GM23338 (cell line): ENCODE data around the gene SNTG2. TPM values are rescaled to one million over a fixed set of nuclear protein-coding genes. Genes with fewer than 3 reads are reported as not detected.

Experiments used
- ATAC-seq: fragments of 200-7000 bp; cut with Tn5 transposase; 3 replicates; pipeline ENCODE4 v1.9.1; 2020
- DNase-seq: peaks from one replicate; pipeline ENCODE4 v3.0.0-alpha.2; 2015; ENCODE audit warnings: low spot score
- H2AFZ ChIP-seq: fragments of 200-600 bp; sonication (generic); 2 replicates; pipeline ENCODE4 v1.8.0; 2016; ENCODE audit warnings: antibody characterized with exemption, mild to moderate bottlenecking, moderate library complexity
- H3F3A ChIP-seq: fragments of 200-600 bp; sonication (generic); replicated peaks from 2 replicates; pipeline ENCODE4 v1.8.0; 2017; ENCODE audit warnings: antibody characterized with exemption, mixed run types, low read depth
- H3K27ac ChIP-seq: fragments of 200-600 bp; sonication (generic); 2 replicates; pipeline ENCODE4 v1.6.1; 2016; ENCODE audit warnings: low read depth
- H3K27me3 ChIP-seq: fragments of 200-600 bp; sonication (generic); 2 replicates; pipeline ENCODE4 v1.8.0; 2016; ENCODE audit warnings: mild to moderate bottlenecking, mixed run types, moderate library complexity; ENCODE audit not compliant: insufficient read depth
- H3K36me3 ChIP-seq: fragments of 200-600 bp; sonication (generic); 2 replicates; pipeline ENCODE4 v1.8.0; 2016; ENCODE audit warnings: mild to moderate bottlenecking; ENCODE audit not compliant: insufficient read depth
- H3K4me1 ChIP-seq: fragments of 200-600 bp; sonication (generic); 2 replicates; pipeline ENCODE4 v1.8.0; 2016; ENCODE audit warnings: mild to moderate bottlenecking, moderate library complexity; ENCODE audit not compliant: insufficient read depth
- H3K4me2 ChIP-seq: fragments of 200-600 bp; sonication (generic); 2 replicates; pipeline ENCODE4 v1.7.1; 2017; ENCODE audit warnings: mixed run types
- H3K4me3 ChIP-seq: fragments of 200-600 bp; sonication (generic); 2 replicates; pipeline ENCODE4 v1.6.1; 2016; ENCODE audit warnings: mixed run types
- H3K79me2 ChIP-seq: fragments of 200-600 bp; sonication (generic); replicated peaks from 2 replicates; pipeline ENCODE4 v1.8.0; 2017; ENCODE audit warnings: mild to moderate bottlenecking; ENCODE audit not compliant: insufficient read depth
- H3K9me2 ChIP-seq: fragments of 200-600 bp; sonication (generic); 2 replicates; pipeline ENCODE4 v1.8.0; 2017; ENCODE audit not compliant: insufficient read depth
- H4K20me1 ChIP-seq: fragments of 200-600 bp; sonication (generic); replicated peaks from 2 replicates; pipeline ENCODE4 v1.8.0; 2017; ENCODE audit warnings: mild to moderate bottlenecking; ENCODE audit not compliant: insufficient read depth
- H3K27ac Mint-ChIP-seq: 2 replicates; pipeline ENCODE4 v1.8.0; 2020; ENCODE audit warnings: inconsistent platforms, mild to moderate bottlenecking, moderate library complexity, mixed read lengths
- H3K27me3 Mint-ChIP-seq: 3 replicates; pipeline ENCODE4 v1.8.0; 2022; ENCODE audit warnings: low read depth, mild to moderate bottlenecking, moderate library complexity, mixed read lengths, inconsistent platforms; ENCODE audit not compliant: insufficient read depth, poor library complexity
- H3K36me3 Mint-ChIP-seq: 3 replicates; pipeline ENCODE4 v1.8.0; 2021; ENCODE audit warnings: low read depth, mild to moderate bottlenecking, inconsistent platforms, moderate library complexity, mixed read lengths
- H3K4me1 Mint-ChIP-seq: 3 replicates; pipeline ENCODE4 v1.8.0; 2020; ENCODE audit warnings: mild to moderate bottlenecking, inconsistent platforms, mixed read lengths
- H3K4me3 Mint-ChIP-seq: 3 replicates; pipeline ENCODE4 v1.8.0; 2021; ENCODE audit warnings: moderate library complexity, mild to moderate bottlenecking, inconsistent platforms, mixed read lengths
- H3K9me3 Mint-ChIP-seq: 3 replicates; pipeline ENCODE4 v1.8.0; 2020; ENCODE audit warnings: moderate library complexity, mild to moderate bottlenecking, inconsistent platforms, mixed read lengths
- CREB1 ChIP-seq: fragments of 250-450 bp; sonication (Bioruptor Pico); IDR thresholded peaks from 2 replicates; pipeline ENCODE4 v1.5.0; 2020; ENCODE audit warnings: low read depth, mild to moderate bottlenecking, moderate library complexity
- CTCF ChIP-seq, 2 experiments: fragments of 200-600 bp in 1 of 2; sonication (generic) in 1 of 2; conservative IDR thresholded peaks; 2 replicates each; pipeline versions ENCODE4 v1.5.1 to v1.6.1; 2016 to 2017; ENCODE audit warnings: antibody characterized with exemption in 2 of 2, low read depth in 2 of 2, mild to moderate bottlenecking in 2 of 2, moderate library complexity in 1 of 2
- ETS1 ChIP-seq: IDR thresholded peaks from 2 replicates; pipeline ENCODE4 v1.6.1; 2016; ENCODE audit warnings: antibody characterized with exemption
- EZH2 ChIP-seq: fragments of 200-600 bp; sonication (generic); IDR thresholded peaks from one replicate; pipeline ENCODE4 v1.8.0; 2017; ENCODE audit warnings: antibody characterized with exemption, mild to moderate bottlenecking, low read depth; ENCODE audit not compliant: unreplicated experiment
- EZH2phosphoT487 ChIP-seq: fragments of 200-600 bp; sonication (generic); IDR thresholded peaks from one replicate; pipeline ENCODE4 v1.8.1; 2018; ENCODE audit warnings: antibody characterized with exemption; ENCODE audit not compliant: unreplicated experiment
- JUNB ChIP-seq: IDR thresholded peaks from one replicate; pipeline ENCODE4 v1.6.1; 2016; ENCODE audit warnings: antibody characterized with exemption; ENCODE audit not compliant: unreplicated experiment
- NANOG ChIP-seq: IDR thresholded peaks from 2 replicates; pipeline ENCODE4 v1.6.1; 2016; ENCODE audit warnings: antibody characterized with exemption, borderline replicate concordance
- POLR2AphosphoS5 ChIP-seq: IDR thresholded peaks from 2 replicates; pipeline ENCODE4 v1.6.1; 2016; ENCODE audit warnings: antibody characterized with exemption, low read depth
- REST ChIP-seq: IDR thresholded peaks from one replicate; pipeline ENCODE4 v1.6.1; 2018; ENCODE audit warnings: antibody characterized with exemption; ENCODE audit not compliant: unreplicated experiment
- STAT1 ChIP-seq: IDR thresholded peaks from one replicate; pipeline ENCODE4 v1.6.1; 2016; ENCODE audit warnings: antibody characterized with exemption; ENCODE audit not compliant: unreplicated experiment
- ZNF114 ChIP-seq: fragments of 250-450 bp; sonication (Bioruptor Pico); IDR thresholded peaks from 2 replicates; pipeline ENCODE4 v1.5.0; 2020; ENCODE audit warnings: mild to moderate bottlenecking, moderate library complexity
- ZNF331 ChIP-seq: fragments of 250-450 bp; sonication (Bioruptor Pico); IDR thresholded peaks from 2 replicates; pipeline ENCODE4 v1.5.0; 2020; ENCODE audit warnings: low read depth, mild to moderate bottlenecking, moderate library complexity
- ZNF462 ChIP-seq: fragments of 250-450 bp; sonication (Bioruptor Pico); IDR thresholded peaks from 2 replicates; pipeline ENCODE4 v1.5.0; 2020; ENCODE audit warnings: mild to moderate bottlenecking, moderate library complexity
- polyA plus RNA-seq: library from polyadenylated mRNA; unstranded; fragments of >200 nt; fragmentation: Nextera tagmentation; extraction: Ambion mirVana; gene quantifications from 2 replicates; pipeline ENCODE4 v1.2.1, GENCODE V29; 2016
- total RNA-seq: library from RNA; depleted of rRNA; stranded (reverse); fragments of >200 nt; shearing (Covaris generic); gene quantifications from 2 replicates; pipeline ENCODE4 v1.2.3, GENCODE V29; 2014

The SNTG2 gene
- total and polyA plus RNA-seq, 2 experiments from 2014 or later = 27.5 to 60.4 TPM

- Histone ChIP-seq H3K36me3 (no peaks in the 10 kb centered on the region), H3K27ac (no peak overlapping the region), H3K4me1 (peaks cover 69% of the 10 kb centered on the region), H4K20me1 (peaks cover 40% of the 10 kb centered on the region), H3K27me3 (peaks cover 3% of the 10 kb centered on the region), H3K79me2 (peaks cover 50% of the 10 kb centered on the region), H3K9me2 (no peaks in the 10 kb centered on the region), H3K4me3 (peak overlapping the region; percentile 78), H3F3A (peaks cover 10% of the 10 kb centered on the region; the same call in 1 of the 2 replicates), H2AFZ (peak overlapping the region; percentile 35; the same call in 1 of the 2 replicates), H3K4me2 (peak overlapping the region; percentile 80)
- peak overlapping the region; percentile 81 for H3K4me3 Mint-ChIP-seq
- H3K27ac Mint-ChIP-seq = no peak overlapping the region
- no peak for TF ChIP-seq EZH2phosphoT487
- no peak for TF ChIP-seq ETS1
- TF ChIP-seq NANOG = no peak
- TF ChIP-seq REST = no peak
- no peak for TF ChIP-seq JUNB
- no peak for TF ChIP-seq ZNF114 (CRISPR knock-in tag)
- TF ChIP-seq POLR2AphosphoS5 = no peak
- TF ChIP-seq ZNF331 (CRISPR knock-in tag) = no peak
- TF ChIP-seq CREB1 = no peak
- TF ChIP-seq CTCF (conservative IDR thresholded peaks at IDR 0.05; ENCODE audit: low read depth in 2 of 2) = no peak
- TF ChIP-seq ZNF462 (CRISPR knock-in tag) = no peak
- TF ChIP-seq STAT1 = no peak
- no peak for TF ChIP-seq EZH2
- peak; percentile 72 for DNase-seq
- H3K9me3 Mint-ChIP-seq = no peaks in the 10 kb centered on the region
- peak; percentile 13 for ATAC-seq
- peaks cover 55% of the 10 kb centered on the region for H3K4me1 Mint-ChIP-seq
- no peaks in the 10 kb centered on the region; the same call in 2 of the 3 replicates for H3K36me3 Mint-ChIP-seq
- peaks cover 15% of the 10 kb centered on the region for H3K27me3 Mint-ChIP-seq
These were observed 766 bp downstream of the SNTG2 start for GRCh38 chr2:951224-952006.
